Transverse colon (tissue), 4 donors: ENCODE data around the gene GPD2. TPM values are rescaled to one million over a fixed set of nuclear protein-coding genes. Genes with fewer than 3 reads are reported as not detected.

Experiments used
- DNase-seq: peaks from one replicate; pipeline ENCODE4 v3.0.0-alpha.2; 2019
- H3K27ac ChIP-seq, 4 donors: fragments of 200-600 bp; sonication (generic); 2 replicates each; pipeline ENCODE4 v1.5.1; 2016 to 2018; ENCODE audit warnings: inconsistent platforms in 4 of 4
- H3K27me3 ChIP-seq: fragments of 200-600 bp; sonication (generic); 2 replicates; pipeline ENCODE4 v1.5.1; 2017; ENCODE audit warnings: inconsistent platforms
- H3K36me3 ChIP-seq, 4 donors: fragments of 200-600 bp; sonication (generic); 2 replicates each; pipeline ENCODE4 v1.5.1; 2017 to 2019; ENCODE audit warnings: inconsistent platforms in 4 of 4
- H3K4me1 ChIP-seq, 4 donors: fragments of 200-600 bp; sonication (generic); 2 replicates each; pipeline ENCODE4 v1.5.1; 2017 to 2020; ENCODE audit warnings: inconsistent platforms in 4 of 4
- H3K4me3 ChIP-seq, 4 donors: fragments of 200-600 bp; sonication (generic); 1 replicate in 1 of 4; 2 replicates in 3 of 4; pipeline versions ENCODE4 v1.5.1 to v1.6.1; 2017 to 2019; ENCODE audit warnings: inconsistent platforms in 4 of 4
- H3K9me3 ChIP-seq, 2 donors: fragments of 200-600 bp; sonication (generic); 2 replicates each; pipeline ENCODE4 v1.5.1; 2017 to 2019; ENCODE audit warnings: inconsistent platforms in 2 of 2
- EP300 ChIP-seq: sonication (generic); formaldehyde crosslinking; IDR thresholded peaks from one replicate; pipeline ENCODE4 v1.6.1; 2017; ENCODE audit warnings: antibody characterized with exemption, low read depth
- POLR2A ChIP-seq: fragments of 450-650 bp; IDR thresholded peaks from one replicate; pipeline ENCODE4 v1.6.1; 2016; ENCODE audit warnings: antibody characterized with exemption, mild to moderate bottlenecking, moderate library complexity
- POLR2AphosphoS5 ChIP-seq, 3 donors: sonication (generic); formaldehyde crosslinking; IDR thresholded peaks; one replicate each; pipeline ENCODE4 v1.6.1; 2016; ENCODE audit warnings: antibody characterized with exemption in 3 of 3
- WGBS, 2 donors: methylation state at CpG; one replicate each; pipeline ENCODE4 v1.1.5; 2018; ENCODE audit warnings: low coverage in 1 of 2; 5-methylcytosine and 5-hydroxymethylcytosine counted together
- in situ Hi-C, 4 donors: fragments of 200-750 bp; cut with MboI; loops; one replicate each; pipeline versions ENCODE4 v1.15.0 to v1.15.1; 2017; ENCODE audit warnings: low sequenced_read_pairs in 3 of 4, low pct_ligation_motif_present in 1 of 4, low pct_unique_long_range_greater_than_20kb in 1 of 4
- intact Hi-C: fragments of 100-400 bp; cut with DNase I; formaldehyde crosslinking; loops from one replicate; pipeline ENCODE4 v1.15.1; 2023; ENCODE audit warnings: low total_unique reads
- total RNA-seq, 4 donors: library from RNA; depleted of rRNA; stranded (reverse); fragments of >200 nt; gene quantifications; one replicate each; pipeline ENCODE4 v1.1.0, GENCODE V29; 2016
- TF ChIP-seq, protein P1 (sequence below), 5 experiments: fragments of 200-600 bp in 3 of 5; fragments of 450-650 bp in 2 of 5; sonication (generic) in 3 of 5; IDR thresholded peaks; 1 replicate in 2 of 5; 2 replicates in 3 of 5; pipeline ENCODE4 v1.5.1; 2016 to 2017; ENCODE audit warnings: antibody characterized with exemption in 5 of 5, inconsistent platforms in 3 of 5, mild to moderate bottlenecking in 2 of 5, moderate library complexity in 1 of 5

The GPD2 gene
- total RNA-seq, 4 donors from 2014 or later: 65.5 to 161 (median 98.6) TPM

DNA sequence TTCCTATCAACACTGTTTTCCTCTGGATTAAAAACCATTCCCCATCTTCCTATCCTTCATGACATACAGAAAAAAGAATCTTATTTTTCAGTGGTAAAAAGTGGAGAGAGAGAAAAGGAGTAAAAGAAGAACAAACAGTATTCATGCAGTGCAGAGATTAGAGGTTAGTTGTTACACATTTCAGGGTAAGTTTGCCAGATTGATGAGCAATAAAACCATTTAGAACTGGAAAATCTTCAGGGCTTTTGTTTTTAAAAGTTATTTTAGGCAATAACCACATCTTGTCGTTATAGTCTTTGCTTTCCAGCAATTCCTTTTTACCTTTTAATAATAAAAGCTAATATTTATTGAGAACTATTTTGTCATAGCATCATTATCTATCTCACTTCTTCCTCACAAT is 104.5 kb downstream of the GPD2 start:
- H3K27ac ChIP-seq: peak overlapping the region in 1 of 4 donors; percentile 16
- in situ Hi-C loops: no loop called here
- DNase-seq: no peak
- no peaks in the 10 kb centered on the region for H3K9me3 ChIP-seq
- no peaks in the 10 kb centered on the region for H3K36me3 ChIP-seq
- no peak overlapping the region for H3K4me3 ChIP-seq
- peaks cover 0 to 11% (median 3%) of the 10 kb centered on the region in 4 donors for H3K4me1 ChIP-seq
- H3K27me3 ChIP-seq: no peaks in the 10 kb centered on the region
- intact Hi-C loops: no loop called here
- WGBS, 2 donors: 18 to 25% methylated on average over 1 of the region's 1 CpG
- TF ChIP-seq EP300: no peak
- no peak for TF ChIP-seq POLR2A
- TF ChIP-seq, protein P1, sequence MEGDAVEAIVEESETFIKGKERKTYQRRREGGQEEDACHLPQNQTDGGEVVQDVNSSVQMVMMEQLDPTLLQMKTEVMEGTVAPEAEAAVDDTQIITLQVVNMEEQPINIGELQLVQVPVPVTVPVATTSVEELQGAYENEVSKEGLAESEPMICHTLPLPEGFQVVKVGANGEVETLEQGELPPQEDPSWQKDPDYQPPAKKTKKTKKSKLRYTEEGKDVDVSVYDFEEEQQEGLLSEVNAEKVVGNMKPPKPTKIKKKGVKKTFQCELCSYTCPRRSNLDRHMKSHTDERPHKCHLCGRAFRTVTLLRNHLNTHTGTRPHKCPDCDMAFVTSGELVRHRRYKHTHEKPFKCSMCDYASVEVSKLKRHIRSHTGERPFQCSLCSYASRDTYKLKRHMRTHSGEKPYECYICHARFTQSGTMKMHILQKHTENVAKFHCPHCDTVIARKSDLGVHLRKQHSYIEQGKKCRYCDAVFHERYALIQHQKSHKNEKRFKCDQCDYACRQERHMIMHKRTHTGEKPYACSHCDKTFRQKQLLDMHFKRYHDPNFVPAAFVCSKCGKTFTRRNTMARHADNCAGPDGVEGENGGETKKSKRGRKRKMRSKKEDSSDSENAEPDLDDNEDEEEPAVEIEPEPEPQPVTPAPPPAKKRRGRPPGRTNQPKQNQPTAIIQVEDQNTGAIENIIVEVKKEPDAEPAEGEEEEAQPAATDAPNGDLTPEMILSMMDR (IDR thresholded peaks at IDR 0.05): no peak
- TF ChIP-seq POLR2AphosphoS5 (IDR thresholded peaks at IDR 0.05): no peak

DNA sequence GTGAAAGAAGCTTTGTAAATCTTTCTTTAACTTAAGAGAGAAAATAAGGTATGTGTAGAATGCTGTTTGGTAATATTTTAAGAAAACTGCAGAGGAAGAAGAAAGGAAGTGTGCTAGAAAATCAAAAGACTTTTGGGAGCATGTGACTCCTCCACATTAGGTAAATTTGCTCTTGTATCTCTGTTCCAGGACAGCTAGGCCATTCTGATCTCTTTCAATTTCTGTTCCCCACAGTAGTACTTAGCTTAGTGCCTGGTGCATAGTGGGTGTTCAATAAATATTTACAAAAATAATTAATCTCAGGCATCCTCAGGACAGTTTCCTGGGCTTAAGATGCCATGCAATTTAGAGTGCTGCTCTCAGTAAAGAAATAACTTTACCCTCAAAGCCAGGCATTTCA is 105.0 kb downstream of the GPD2 start:
- DNase-seq: no peak
- Histone ChIP-seq H3K9me3 (no peaks in the 10 kb centered on the region), H3K27me3 (no peaks in the 10 kb centered on the region), H3K4me1 (peaks cover 0 to 11% (median 3%) of the 10 kb centered on the region in 4 donors), H3K27ac (peak overlapping the region in 2 of 4 donors; percentile 16), H3K36me3 (no peaks in the 10 kb centered on the region), H3K4me3 (no peak overlapping the region)
- in situ Hi-C loops: no loop called here
- intact Hi-C loops: no loop called here
- TF ChIP-seq POLR2A (no peak), POLR2AphosphoS5 (IDR thresholded peaks at IDR 0.05) (no peak), EP300 (no peak)
- TF ChIP-seq, protein P1 (IDR thresholded peaks at IDR 0.05): no peak

DNA sequence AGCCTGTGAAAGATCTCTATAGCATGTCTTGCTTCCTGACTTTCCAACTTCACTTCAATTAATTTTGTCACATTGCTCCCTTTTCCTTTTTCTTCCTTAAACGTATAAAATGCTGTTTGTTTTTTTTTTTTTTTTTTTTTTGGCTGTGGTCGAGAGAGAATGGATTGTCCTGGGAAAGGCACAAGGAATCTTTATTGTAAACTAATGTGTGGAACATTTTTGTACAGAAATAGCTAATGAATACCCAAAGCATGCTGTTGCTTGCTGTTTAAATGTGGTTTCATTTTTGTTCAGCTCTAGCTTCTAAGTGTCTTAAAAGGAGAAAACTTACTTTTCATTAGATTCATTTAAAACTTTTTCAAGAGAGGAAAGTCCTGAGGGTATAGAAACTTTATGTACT is 105.5 kb downstream of the GPD2 start:
- 14 to 51% methylated on average over 2 of the region's 2 CpGs for WGBS, 2 donors
- Histone ChIP-seq H3K36me3 (no peaks in the 10 kb centered on the region), H3K4me1 (peaks cover 0 to 11% (median 3%) of the 10 kb centered on the region in 4 donors), H3K4me3 (no peak overlapping the region), H3K27ac (peak overlapping the region in 1 of 4 donors; percentile 16), H3K27me3 (no peaks in the 10 kb centered on the region), H3K9me3 (no peaks in the 10 kb centered on the region)
- no peak for TF ChIP-seq EP300
- DNase-seq: no peak
- in situ Hi-C loops (no loop called here), intact Hi-C loops (no loop called here)

DNA sequence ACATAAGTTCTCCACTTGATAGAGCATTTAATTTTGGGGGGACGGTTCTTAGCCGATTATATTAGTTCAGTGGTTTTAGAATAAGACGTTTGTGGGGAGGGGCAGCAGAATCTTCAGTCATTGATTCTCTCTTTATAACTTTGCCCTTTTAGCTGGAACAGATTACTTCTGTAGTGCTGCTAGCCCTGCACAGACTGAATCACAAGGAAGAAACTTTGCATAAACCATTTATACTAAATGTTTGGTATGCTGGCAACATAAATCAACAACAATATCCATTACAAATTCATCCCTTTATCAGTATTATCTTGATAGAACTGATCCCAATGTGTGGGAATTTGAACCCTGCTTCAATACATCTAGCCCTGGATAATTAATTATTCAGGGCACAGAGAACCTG is 112.2 kb downstream of the GPD2 start:
- Histone ChIP-seq H3K36me3 (peaks cover 0 to 4% (median 0%) of the 10 kb centered on the region in 4 donors), H3K4me1 (no peaks in the 10 kb centered on the region), H3K4me3 (no peak overlapping the region), H3K9me3 (no peaks in the 10 kb centered on the region), H3K27me3 (no peaks in the 10 kb centered on the region), H3K27ac (no peak overlapping the region)
- 74 to 82% methylated on average over 3 of the region's 3 CpGs for WGBS, 2 donors
- TF ChIP-seq POLR2A (no peak), EP300 (no peak), POLR2AphosphoS5 (IDR thresholded peaks at IDR 0.05) (no peak)
- TF ChIP-seq, protein P1 (IDR thresholded peaks at IDR 0.05): no peak
- no peak for DNase-seq
- in situ Hi-C loops: no loop called here
- intact Hi-C loops: no loop called here

DNA sequence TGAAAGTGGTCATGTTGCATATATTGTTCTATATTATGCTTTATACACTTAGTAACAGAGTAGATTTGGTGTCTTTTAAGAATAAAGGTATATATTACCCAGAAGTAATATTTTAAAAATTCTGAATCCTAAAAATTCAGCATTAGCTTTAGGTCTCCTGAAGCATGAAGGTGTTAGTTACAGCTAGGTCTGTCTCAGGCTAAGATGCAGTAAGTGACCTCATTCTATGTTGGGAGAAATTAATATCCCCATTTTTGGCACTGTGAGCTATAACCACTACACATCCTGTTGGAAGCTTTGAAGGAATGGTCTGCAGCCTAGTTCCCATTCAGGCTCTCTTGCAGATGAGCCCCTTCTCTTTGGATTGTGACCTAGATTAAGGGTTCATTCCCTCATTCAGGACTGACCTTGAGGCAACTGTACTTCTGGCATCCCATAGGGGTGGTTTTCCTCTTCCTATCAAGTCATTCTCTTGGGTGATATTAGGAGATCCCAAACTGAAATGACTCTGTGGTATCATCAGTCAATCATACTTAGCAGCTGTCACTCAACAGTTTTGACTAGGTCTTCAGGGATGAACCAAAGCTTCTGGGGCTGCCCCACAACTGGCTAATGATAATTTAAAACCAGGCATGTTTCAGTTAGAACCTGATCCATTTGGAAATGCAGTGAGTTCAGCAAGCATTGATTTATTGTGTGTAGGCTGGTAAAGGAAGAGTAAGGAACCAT is 117.7 kb downstream of the GPD2 start:
- Histone ChIP-seq H3K9me3 (no peaks in the 10 kb centered on the region), H3K36me3 (peaks cover 0 to 11% (median 3%) of the 10 kb centered on the region in 4 donors)

More for the DNA sequence above, 117.7 kb downstream of the GPD2 start:
- Histone ChIP-seq H3K27me3 (no peaks in the 10 kb centered on the region), H3K4me3 (no peak overlapping the region), H3K27ac (no peak overlapping the region), H3K4me1 (no peaks in the 10 kb centered on the region)
- in situ Hi-C loops: no loop called here
- DNase-seq: no peak
- intact Hi-C loops: no loop called here
- TF ChIP-seq EP300 (no peak), POLR2AphosphoS5 (IDR thresholded peaks at IDR 0.05) (no peak), POLR2A (no peak)
- TF ChIP-seq, protein P1 (IDR thresholded peaks at IDR 0.05): no peak
